ENCODE results near the gene DISC1.

GRCh38 chr1:232012773-232013386 is 386.3 kb downstream of the DISC1 start:
- no peak for TF ChIP-seq POLR2A (IDR thresholded peaks at IDR 0.05; ENCODE audit: low read depth, low read length)
- TF ChIP-seq POLR2AphosphoS5 (IDR thresholded peaks at IDR 0.05; ENCODE audit: low read depth, low read length): no peak

Measured in GM12891 (cell line).